Right lobe of liver (tissue), 4 donors: ENCODE results near the gene SACM1L.

Experiments
- CTCF ChIP-seq, 4 donors: fragments of 200-600 bp in 3 of 4; fragments of 450-650 bp in 1 of 4; IDR thresholded peaks; one replicate each; pipeline versions ENCODE4 v1.5.1 to v1.8.0; 2016 to 2022; ENCODE audit warnings: antibody characterized with exemption in 4 of 4, mild to moderate bottlenecking in 2 of 4
- POLR2A ChIP-seq: fragments of 450-650 bp; IDR thresholded peaks from one replicate; pipeline ENCODE4 v1.6.1; 2017; ENCODE audit warnings: antibody characterized with exemption, mild to moderate bottlenecking
- donor health status: DM: no; HTN: no; CAD: no.
- donor health status: DM: no; HTN: no; CAD: no.
- donor health status: DM: no; HTN: yes; CAD: no.

- TF ChIP-seq CTCF (IDR thresholded peaks at IDR 0.05): no peak
- no peak for TF ChIP-seq POLR2A
Observed at GRCh38 chr3:45676325-45677032, 12.7 kb upstream of the SACM1L start.
